Suppressor macrophage treated with lipopolysaccharide for 4 hours (primary cell): Measurements from ENCODE around the gene SCAMP3.
A peak's percentile ranks its signal among the peaks of the same experiment; 100 is the strongest.

Source experiments
- DNase-seq: peaks from one replicate; pipeline ENCODE4 v3.0.0-alpha.2; 2020

Gene SCAMP3

DNA sequence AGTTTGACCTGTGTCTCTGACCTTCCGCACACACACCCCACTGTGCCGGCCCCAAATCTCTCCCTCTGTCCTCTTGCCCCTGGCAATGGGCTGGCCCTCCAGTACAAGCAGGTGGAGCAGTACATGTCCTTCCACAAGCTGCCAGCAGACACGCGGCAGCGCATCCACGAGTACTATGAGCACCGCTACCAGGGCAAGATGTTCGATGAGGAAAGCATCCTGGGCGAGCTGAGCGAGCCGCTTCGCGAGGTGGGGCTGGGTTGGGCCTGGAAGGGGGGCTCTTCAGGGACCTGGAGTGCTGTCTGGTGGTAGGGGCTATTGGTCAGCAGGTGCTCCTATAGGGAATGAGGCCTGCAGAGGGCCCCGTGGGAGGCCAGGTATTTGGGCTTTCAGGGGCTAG is 22.9 kb upstream of the SCAMP3 start:
- DNase-seq: no peak

GRCh38 chr1:155284476-155284875 is 22.3 kb upstream of the SCAMP3 start:
- no peak for DNase-seq

DNA sequence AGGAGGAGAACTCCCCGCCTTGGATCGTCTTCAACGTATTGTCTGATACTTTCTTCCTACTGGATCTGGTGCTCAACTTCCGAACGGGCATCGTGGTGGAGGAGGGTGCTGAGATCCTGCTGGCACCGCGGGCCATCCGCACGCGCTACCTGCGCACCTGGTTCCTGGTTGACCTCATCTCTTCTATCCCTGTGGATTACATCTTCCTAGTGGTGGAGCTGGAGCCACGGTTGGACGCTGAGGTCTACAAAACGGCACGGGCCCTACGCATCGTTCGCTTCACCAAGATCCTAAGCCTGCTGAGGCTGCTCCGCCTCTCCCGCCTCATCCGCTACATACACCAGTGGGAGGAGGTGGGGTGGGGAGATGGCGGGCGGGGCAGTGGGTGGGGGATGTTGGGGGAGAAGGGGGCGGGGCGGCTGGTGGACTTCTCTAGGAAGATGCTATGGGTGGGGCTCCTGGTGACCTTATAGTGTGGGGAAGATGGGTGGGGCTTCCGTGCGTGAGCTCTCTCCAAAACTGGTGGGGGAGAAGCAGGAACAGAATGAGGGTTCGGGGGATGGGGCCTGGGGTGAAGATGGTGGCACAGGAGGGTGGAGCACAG is 20.4 kb upstream of the SCAMP3 start:
- no peak for DNase-seq

DNA sequence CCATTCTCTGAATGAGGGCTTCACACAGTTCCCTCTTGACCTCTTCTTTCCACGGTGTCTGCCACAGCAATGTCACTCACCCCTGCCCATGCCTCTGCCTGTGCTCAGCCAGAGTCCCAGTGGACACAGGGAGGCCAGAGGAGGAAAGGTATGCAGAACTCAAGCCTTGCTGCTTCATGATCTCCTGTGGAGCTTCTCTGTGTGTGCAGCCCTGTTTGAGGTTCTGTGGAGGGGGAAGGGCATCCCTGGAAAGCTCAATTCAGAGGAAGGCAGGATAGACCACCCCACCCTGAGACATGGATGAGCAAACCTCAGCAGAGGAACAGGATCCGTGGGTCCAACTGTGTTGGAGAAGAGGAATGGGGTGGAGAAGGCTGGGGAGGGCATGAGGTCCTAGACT is 17.1 kb upstream of the SCAMP3 start:
- DNase-seq: no peak

DNA sequence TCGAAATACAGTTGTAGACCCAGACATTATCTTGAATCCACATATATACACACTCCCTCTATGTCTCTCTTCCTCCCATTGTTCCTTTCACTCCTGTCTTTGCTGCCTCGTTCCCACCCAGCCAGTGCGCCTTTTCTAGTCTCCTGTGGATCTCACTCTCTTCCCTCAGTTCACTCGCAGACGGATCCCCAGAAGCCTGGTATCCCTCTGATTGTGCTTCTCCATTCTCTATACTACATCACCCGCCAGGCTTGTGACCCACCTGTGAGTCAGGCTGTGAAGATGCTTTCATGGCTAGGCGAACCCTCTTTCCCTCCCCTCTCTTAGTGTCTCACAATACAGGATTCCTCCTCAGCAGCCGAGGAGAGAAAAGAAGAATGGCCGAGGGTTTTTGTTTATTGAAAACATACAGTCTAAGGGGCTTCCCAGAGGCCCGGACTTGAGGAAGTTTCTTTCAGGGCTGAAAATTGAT is 16.6 kb upstream of the SCAMP3 start:
- DNase-seq: no peak

- DNase-seq: peak; percentile 13
These were observed 15.9 kb upstream of the SCAMP3 start for GRCh38 chr1:155277902-155278688.

DNA sequence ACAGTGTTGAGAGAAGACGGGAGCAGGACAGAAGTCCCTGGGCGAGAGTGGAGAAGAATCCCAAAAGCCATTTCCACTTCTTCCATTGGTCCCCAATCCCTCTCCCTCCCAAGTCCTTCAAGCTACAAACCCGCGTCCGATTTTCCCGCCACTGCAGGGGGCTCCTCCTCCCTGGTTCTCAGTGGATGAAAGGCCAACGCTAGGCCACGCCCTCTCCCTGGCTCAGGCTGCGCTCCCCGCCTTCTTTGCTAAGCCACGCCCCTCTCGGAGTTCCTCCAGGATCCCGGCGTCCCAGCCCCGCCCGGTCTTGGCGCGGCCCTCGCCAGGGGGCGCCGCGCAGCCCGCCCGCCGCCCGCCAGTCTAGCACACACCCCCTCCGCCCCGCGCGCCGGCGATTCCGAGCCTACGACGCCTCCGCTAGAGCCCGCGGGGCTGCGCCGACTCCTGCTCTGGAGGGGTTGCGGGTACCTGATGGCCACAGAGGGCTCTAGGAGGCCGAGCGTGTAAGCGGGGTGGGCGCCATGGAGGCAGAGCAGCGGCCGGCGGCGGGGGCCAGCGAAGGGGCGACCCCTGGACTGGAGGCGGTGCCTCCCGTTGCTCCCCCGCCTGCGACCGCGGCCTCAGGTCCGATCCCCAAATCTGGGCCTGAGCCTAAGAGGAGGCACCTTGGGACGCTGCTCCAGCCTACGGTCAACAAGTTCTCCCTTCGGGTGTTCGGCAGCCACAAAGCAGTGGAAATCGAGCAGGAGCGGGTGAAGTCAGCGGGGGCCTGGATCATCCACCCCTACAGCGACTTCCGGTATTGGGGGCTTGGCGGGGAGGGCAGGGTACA is 15.1 kb upstream of the SCAMP3 start, which contains the start of gene HCN3:
Gene HCN3, plus strand, starts transcription at position 394 of the 832 bp plus-strand sequence. Its CDS starts 128 bp downstream, at position 522.
- peak; percentile 99 for DNase-seq

GRCh38 chr1:155273343-155274245 is 11.4 kb upstream of the SCAMP3 start, which contains the start of gene CLK2:
TSS of gene CLK2 (minus strand) at chr1:155273504. CDS start at chr1:155270977, 2,527 bp downstream.
- peak; percentile 98 for DNase-seq

DNA sequence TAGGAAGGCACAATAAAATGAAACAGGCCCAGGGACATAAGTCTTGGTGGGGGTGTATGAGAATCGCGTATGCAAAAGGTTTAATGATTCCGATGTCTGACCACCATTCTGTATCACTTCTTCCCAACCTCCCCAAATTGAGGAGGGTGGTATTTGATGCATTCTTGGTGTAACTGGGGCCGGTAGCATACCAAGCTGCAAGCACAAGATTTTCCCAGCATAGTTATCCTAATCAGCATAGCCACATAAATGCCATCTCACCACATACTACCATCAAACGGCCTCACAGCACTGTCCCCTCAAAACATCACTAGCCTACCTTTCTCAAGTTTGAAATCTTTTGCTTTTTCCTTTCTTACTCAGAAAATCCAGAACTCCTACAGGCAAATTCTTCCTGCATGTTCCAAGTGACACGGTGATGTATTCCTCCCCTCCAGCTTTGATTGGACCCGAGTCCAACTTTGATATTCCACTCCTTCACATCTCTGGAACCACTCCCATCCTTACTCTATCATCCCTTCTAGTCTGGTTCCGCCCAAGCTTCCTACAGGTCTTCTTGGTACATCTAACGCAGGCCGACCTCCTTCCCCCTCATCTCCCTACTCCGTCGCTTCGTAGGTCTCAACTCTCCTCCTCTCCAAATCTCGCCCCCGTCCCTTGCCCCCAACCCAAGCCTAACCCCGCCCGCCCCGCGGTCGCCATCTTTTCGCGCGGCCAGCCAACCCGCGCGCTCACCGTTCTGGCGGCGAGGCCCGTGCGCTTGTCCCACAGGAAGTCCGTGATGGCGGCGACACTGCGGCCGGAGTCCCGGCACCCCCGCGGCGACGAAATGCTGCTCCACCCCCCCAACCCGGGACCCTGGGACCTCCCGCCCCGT is 10.5 kb upstream of the SCAMP3 start:
- no peak for DNase-seq

DNA sequence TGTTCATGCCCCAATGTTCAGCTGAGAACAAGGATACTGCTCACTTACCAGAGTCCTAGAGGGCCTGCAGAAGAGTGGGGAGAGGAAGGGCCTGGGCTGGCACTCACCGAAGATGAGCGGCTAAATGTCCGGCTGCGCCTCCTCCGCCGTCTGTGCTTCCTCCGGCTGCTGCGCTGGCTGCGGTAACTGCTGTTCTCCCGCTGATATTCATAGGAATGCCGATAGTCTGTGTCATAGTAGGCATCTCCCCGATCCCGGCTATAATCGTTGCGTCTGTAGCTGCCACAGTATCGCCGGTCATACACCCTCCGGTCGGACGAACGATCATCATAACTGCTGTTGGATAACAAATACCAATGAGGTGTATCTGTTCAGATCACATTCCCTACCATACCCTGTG is 7.2 kb upstream of the SCAMP3 start:
- DNase-seq: no peak

GRCh38 chr1:155268630-155269029 is 6.5 kb upstream of the SCAMP3 start:
- DNase-seq: no peak

DNA sequence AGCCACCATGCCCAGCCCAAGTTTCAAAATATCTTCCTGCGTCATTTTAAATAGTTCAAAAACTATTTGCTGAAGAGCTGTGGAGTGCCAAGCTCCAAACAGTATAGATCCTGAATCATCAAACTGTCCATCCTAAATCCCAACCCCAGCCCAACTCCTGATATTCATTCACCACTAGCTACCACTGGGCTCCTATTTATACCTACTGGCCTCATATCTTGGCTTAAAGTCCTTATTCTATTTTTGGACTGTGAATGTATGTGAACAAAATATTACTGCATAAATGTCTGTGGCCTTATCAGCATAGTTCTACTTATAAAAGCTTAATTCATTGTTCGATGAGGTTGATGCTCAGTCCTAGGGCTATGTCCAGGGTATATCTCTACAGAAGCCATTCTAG is 5.2 kb upstream of the SCAMP3 start:
- no peak for DNase-seq

DNA sequence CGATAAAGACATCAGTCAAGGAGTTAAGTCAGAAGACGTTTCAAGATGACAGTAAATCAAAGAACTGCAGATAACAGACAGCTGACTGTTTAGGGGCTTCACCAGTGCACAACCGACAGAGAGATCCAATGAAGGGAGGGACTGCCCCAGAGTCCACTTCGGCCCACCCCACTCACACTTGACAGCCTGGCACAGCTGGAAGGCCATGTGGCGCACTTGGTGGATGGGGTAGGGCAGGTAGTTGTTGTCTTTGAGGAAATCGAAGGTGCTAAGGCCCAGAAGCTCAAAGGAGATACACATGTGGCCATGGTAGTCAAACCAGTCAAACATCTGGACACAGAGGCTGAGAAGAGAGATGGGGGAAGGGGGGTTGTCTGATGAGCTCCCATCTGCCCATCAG is 4.4 kb upstream of the SCAMP3 start:
- DNase-seq: no peak

- DNase-seq: no peak
These were observed 907 bp upstream of the SCAMP3 start for GRCh38 chr1:155263067-155263466.

DNA sequence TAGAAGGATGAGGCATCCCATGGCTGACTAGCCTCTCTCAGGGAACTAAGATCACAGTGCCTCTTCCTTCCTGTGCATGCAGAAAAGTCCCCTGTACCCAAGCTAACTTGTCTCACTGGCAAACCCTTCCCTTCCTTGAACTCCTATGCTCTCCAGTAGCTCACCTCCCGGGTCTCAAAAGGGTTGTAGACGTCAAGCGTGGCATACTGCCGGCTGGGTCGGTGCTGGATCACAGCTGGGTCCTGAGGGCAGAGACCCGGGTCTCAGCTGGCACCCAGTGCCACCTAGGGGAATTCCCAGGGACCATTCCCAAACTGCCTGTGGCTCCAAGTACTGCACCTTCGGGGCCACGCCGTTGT is 688 bp downstream of the SCAMP3 start:
- no peak for DNase-seq

GRCh38 chr1:155260276-155260675 is 1.9 kb downstream of the SCAMP3 start:
- DNase-seq: no peak

GRCh38 chr1:155256058-155256852 is 5.9 kb downstream of the SCAMP3 start:
- DNase-seq: no peak

DNA sequence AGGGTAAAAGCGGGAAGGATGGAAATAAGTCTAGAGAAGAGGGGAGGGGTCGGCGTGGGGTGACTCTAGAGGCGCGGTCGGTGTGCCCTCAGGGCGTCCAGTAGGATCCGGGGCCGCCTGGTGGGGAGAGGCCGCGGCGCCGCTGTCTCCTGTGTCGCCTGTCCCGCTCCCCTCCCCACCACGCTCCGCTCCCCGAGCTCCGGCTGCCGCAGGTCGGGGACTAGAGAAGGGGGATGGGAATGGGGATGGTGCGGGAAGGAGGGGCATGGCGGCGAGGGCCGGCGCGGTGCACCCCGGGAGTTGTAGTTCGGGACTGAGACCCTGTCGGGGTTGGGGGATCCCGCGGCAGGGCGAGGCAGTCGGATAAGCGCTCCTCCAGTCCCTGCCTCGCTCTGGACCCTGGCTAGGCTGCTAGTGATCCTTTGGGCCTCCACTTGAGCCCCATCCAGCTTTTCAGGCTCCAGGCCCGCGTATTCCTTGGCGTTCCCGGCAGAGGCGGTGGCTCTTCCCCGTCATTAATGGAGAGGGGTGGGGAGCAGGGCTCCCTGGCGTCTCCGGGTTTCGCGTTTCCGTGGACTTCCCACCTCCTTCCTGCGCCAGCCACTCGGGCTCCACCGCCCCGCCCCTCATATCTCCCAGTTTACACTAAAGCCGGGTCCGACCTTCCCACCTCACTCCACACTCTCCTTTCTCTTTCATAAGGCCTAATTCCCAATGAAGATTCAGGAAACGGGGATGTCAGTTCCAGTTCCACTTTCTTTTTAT is 6.7 kb downstream of the SCAMP3 start, which contains the start of gene ENTREP3:
Gene ENTREP3, minus strand, starts transcription at position 241 of the 765 bp plus-strand sequence. CDS start 606 bp downstream, outside the sequence.
- peak; percentile 89 for DNase-seq

GRCh38 chr1:155254714-155255242 is 7.4 kb downstream of the SCAMP3 start:
- no peak for DNase-seq
